Glutamatergic neuron (in vitro differentiated cells): ENCODE data around the gene RPUSD4. TPM values are rescaled to one million over a fixed set of nuclear protein-coding genes. Genes with fewer than 3 reads are reported as not detected.

Source experiments
- DNase-seq: peaks from one replicate; pipeline ENCODE4 v3.0.0; 2022
- H3K27ac Mint-ChIP-seq: one replicate; pipeline ENCODE4 v1.8.0; 2020; ENCODE audit warnings: mild to moderate bottlenecking, mixed read lengths, inconsistent platforms; ENCODE audit not compliant: unreplicated experiment
- H3K27me3 Mint-ChIP-seq: one replicate; pipeline ENCODE4 v1.8.0; 2020; ENCODE audit warnings: mild to moderate bottlenecking, moderate library complexity, mixed read lengths, inconsistent platforms; ENCODE audit not compliant: unreplicated experiment
- H3K36me3 Mint-ChIP-seq: one replicate; pipeline ENCODE4 v1.8.0; 2020; ENCODE audit warnings: mild to moderate bottlenecking, mixed read lengths, inconsistent platforms; ENCODE audit not compliant: unreplicated experiment
- H3K4me1 Mint-ChIP-seq: one replicate; pipeline ENCODE4 v1.8.0; 2020; ENCODE audit warnings: mild to moderate bottlenecking, low read depth, mixed read lengths, inconsistent platforms; ENCODE audit not compliant: unreplicated experiment
- H3K4me3 Mint-ChIP-seq: one replicate; pipeline ENCODE4 v1.8.0; 2020; ENCODE audit warnings: mild to moderate bottlenecking, mixed read lengths, inconsistent platforms; ENCODE audit not compliant: unreplicated experiment
- H3K9me3 Mint-ChIP-seq: one replicate; pipeline ENCODE4 v1.8.0; 2020; ENCODE audit warnings: mild to moderate bottlenecking, moderate library complexity, mixed read lengths, inconsistent platforms; ENCODE audit not compliant: unreplicated experiment
- total RNA-seq: library from RNA; stranded (reverse); fragmentation: NEBNext Ultra II Directional; extraction: Animal tissue kit (Norgen Biotek cat#: 25700); gene quantifications from one replicate; pipeline ENCODE4 v1.2.1, GENCODE V29; 2021; ENCODE audit not compliant: unreplicated experiment
- TF ChIP-seq, protein P1 (sequence below): fragments of 200-600 bp; sonication (generic); IDR thresholded peaks from one replicate; pipeline ENCODE4 v1.5.0; 2021; ENCODE audit not compliant: partially characterized antibody, unreplicated experiment

RPUSD4 gene
- total RNA-seq, 1 donor from 2014 or later = 41.8 TPM

DNA sequence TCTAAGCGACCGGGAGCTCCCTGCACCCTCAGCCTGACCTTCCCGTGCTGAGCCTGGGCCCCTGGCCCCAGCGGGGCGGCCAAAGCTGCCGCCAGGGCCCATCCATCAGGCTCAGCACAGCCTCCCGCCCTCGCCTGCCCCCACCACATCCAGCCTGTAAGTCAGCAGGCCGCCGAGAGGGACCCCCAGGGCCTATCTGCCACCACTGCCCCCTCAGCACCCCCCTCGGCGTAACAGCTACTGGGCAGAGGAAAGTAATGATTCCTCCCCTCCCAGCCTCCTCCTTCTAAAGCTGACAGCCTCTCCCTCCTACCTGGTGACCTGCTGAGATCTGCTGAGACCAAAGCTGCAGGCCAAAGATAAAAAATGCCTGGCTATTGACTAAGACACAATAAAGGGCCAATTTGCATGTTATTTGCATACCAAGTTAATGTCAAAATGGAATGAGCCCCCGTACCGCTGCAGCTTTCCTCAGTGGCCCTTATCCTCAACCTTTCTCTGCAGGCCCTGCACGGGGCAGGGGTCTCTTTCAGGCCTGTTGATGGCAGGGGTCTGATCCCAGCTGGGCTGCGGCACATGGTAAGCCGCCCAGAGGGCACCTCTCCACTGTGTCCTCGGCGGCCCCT is 51.6 kb downstream of the RPUSD4 start:
- TF ChIP-seq, protein P1, sequence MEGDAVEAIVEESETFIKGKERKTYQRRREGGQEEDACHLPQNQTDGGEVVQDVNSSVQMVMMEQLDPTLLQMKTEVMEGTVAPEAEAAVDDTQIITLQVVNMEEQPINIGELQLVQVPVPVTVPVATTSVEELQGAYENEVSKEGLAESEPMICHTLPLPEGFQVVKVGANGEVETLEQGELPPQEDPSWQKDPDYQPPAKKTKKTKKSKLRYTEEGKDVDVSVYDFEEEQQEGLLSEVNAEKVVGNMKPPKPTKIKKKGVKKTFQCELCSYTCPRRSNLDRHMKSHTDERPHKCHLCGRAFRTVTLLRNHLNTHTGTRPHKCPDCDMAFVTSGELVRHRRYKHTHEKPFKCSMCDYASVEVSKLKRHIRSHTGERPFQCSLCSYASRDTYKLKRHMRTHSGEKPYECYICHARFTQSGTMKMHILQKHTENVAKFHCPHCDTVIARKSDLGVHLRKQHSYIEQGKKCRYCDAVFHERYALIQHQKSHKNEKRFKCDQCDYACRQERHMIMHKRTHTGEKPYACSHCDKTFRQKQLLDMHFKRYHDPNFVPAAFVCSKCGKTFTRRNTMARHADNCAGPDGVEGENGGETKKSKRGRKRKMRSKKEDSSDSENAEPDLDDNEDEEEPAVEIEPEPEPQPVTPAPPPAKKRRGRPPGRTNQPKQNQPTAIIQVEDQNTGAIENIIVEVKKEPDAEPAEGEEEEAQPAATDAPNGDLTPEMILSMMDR = no peak
- no peak overlapping the region for H3K4me3 Mint-ChIP-seq
- H3K36me3 Mint-ChIP-seq = no peaks in the 10 kb centered on the region
- peaks cover 16% of the 10 kb centered on the region for H3K4me1 Mint-ChIP-seq
- peaks cover 14% of the 10 kb centered on the region for H3K9me3 Mint-ChIP-seq
- no peak overlapping the region for H3K27ac Mint-ChIP-seq
- H3K27me3 Mint-ChIP-seq = peaks cover 16% of the 10 kb centered on the region
- no peak for DNase-seq

GRCh38 chr11:126158054-126158791 is 53.2 kb downstream of the RPUSD4 start:
- no peak for DNase-seq
- Mint-ChIP-seq H3K27me3 (peaks cover 11% of the 10 kb centered on the region), H3K4me3 (no peak overlapping the region), H3K9me3 (peaks cover 9% of the 10 kb centered on the region), H3K4me1 (peaks cover 11% of the 10 kb centered on the region), H3K36me3 (no peaks in the 10 kb centered on the region), H3K27ac (no peak overlapping the region)
- TF ChIP-seq, protein P1 = no peak

- no peak for DNase-seq
- Mint-ChIP-seq H3K36me3 (peaks cover under 1% of the 10 kb centered on the region), H3K4me3 (no peak overlapping the region), H3K9me3 (peaks cover 7% of the 10 kb centered on the region), H3K27ac (no peak overlapping the region), H3K27me3 (peaks cover 7% of the 10 kb centered on the region), H3K4me1 (peaks cover 6% of the 10 kb centered on the region)
- TF ChIP-seq, protein P1 = no peak
Observed at GRCh38 chr11:126157326-126158030, 54.0 kb downstream of the RPUSD4 start.

DNA sequence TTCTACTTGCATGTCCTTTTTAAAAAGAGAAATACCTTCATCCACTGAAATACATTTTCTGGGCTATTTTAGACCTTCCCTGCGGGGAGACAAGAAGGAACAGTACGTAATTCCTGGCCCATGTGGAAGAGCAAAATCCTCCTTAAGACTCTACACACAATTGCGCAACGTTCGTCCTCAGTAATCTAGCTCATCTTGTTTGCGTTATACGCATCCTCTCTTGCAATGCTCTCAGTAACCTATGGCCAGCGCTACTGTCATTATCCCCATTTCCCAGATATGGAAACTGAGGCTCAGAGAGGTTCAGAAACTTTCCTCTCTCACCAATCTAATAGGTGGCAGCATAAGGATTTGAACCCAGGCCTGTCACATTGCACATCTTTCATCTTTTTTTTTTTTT is 54.6 kb downstream of the RPUSD4 start:
- TF ChIP-seq, protein P1 = no peak
- Mint-ChIP-seq H3K27me3 (peaks cover 3% of the 10 kb centered on the region), H3K36me3 (peaks cover 7% of the 10 kb centered on the region), H3K4me3 (no peak overlapping the region), H3K4me1 (peaks cover 2% of the 10 kb centered on the region), H3K9me3 (peaks cover 8% of the 10 kb centered on the region), H3K27ac (no peak overlapping the region)
- no peak for DNase-seq
